Left renal pelvis (tissue), 4 donors: ENCODE results near the gene OR1S2. TPM values are rescaled to one million over a fixed set of nuclear protein-coding genes. Genes with fewer than 3 reads are reported as not detected.

Experiments
- polyA plus RNA-seq, 4 donors: library from polyadenylated mRNA; unstranded; fragments of 120-200 nt; gene quantifications; one replicate each; pipeline ENCODE4 v1.2.1, GENCODE V29; 2013; ENCODE audit not compliant: insufficient read length in 4 of 4

The OR1S2 gene
- polyA plus RNA-seq, 4 donors = not detected

Other genes with a start within 250 kb of the OR1S2 start
- not detected for gene OR9Q1, start 180.3 kb downstream of the OR1S2 start, polyA plus RNA-seq
- not detected for gene OR6Q1, start 173.2 kb downstream of the OR1S2 start, polyA plus RNA-seq
- gene OR9I1, start 78.6 kb downstream of the OR1S2 start, polyA plus RNA-seq = not detected
- not detected for gene OR9Q2, start 15.1 kb downstream of the OR1S2 start, polyA plus RNA-seq
- not detected for gene OR1S1, start 8.6 kb upstream of the OR1S2 start, polyA plus RNA-seq
- gene OR10Q1, start 24.8 kb upstream of the OR1S2 start, polyA plus RNA-seq = not detected
- gene OR10W1, start 64.1 kb upstream of the OR1S2 start, polyA plus RNA-seq = not detected
- gene OR5B17, start 154.9 kb upstream of the OR1S2 start, polyA plus RNA-seq = not detected
- gene OR5B3, start 202.7 kb upstream of the OR1S2 start, polyA plus RNA-seq = not detected
- under 1 TPM in 1 of 4 donors, not detected in 3; 0.25 TPM for gene OR5B2, start 224.0 kb upstream of the OR1S2 start, polyA plus RNA-seq
- under 1 TPM in 1 of 4 donors, not detected in 3; 0.38 TPM for gene OR5B12, start 238.1 kb upstream of the OR1S2 start, polyA plus RNA-seq